Measurements from ENCODE around the gene NKD1.
"Not testable (repeated sequence)": the region's sequence is repeated elsewhere in the genome, so short reads cannot be mapped to it uniquely, and the experiment has no call there.

Gene NKD1

DNA sequence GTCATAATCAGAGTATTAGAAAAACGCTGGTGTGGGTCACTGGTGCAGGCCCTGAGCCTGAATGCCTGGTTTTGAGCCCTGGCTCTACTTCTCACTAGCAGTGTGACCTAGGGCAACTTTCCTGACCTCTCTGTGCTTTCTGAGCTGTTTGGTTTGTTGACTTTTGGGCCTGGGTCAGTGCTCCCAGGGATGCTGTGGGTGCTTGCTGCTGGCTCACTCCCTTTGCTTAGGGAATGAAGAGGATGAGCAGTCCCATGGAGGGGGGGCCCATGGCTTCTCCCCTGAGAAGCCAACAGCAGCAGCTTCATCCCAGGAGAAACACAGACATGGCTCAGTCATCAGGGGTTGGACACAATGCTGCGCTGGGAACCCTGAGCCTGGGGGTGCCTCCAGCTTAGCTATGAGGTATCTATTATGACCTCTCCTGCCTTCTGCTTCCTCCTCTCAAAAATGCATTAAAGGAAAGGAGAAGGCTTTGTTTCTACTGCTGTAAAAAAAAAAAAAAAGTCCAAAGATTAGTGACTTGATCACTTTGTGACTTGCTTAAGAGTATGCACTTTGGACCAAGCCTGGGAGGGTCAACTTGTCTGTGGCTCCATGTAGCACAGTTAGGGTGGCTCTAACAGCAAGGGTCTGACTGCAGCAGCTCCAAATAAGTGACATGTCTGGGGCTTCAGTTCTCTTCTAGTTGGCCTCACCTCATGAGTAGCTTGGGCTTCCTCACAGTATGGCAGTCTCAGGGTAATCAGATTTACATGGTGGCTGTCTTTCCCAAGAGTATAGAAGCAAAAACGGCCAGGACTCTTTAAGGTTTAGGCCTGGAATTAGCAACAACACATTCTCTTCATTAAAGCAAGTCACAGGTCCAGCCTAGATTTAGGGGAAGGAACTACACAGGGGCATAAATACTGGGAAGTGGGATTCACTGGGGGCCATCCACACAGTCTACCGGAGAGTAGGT lies 13.0 kb downstream of the NKD1 start:
- DNase-seq = no peak

- DNase-seq = no peak
These were observed 14.5 kb downstream of the NKD1 start for GRCh38 chr16:50562657-50563056.

DNA sequence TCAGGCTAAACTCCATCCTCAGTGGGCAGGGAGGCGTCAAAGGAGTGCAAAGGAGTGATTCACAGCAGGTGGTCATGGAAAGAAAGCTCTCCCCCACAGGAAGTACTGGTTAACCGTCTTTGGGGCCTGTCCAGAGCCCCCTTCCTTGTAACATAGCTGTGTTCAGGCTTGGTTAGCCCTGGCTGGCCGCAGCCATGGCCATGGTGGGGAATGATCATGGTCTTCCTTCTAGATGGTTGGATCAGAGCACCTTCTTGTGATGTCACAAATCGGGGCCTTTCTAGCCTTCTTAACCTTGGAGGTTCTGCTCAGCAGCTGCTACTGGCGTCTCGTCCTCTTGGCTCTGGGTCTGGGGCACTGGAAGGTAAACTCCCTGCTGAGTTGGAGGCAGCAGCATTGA lies 15.8 kb downstream of the NKD1 start:
- DNase-seq = no peak

GRCh38 chr16:50565428-50565827 lies 17.2 kb downstream of the NKD1 start:
- DNase-seq = no peak

- DNase-seq = no peak
These were observed 18.1 kb downstream of the NKD1 start for GRCh38 chr16:50566014-50566962.

- DNase-seq = no peak
These were observed 19.5 kb downstream of the NKD1 start for GRCh38 chr16:50567651-50568050.

GRCh38 chr16:50568187-50568815 lies 20.1 kb downstream of the NKD1 start:
- DNase-seq = no peak

DNA sequence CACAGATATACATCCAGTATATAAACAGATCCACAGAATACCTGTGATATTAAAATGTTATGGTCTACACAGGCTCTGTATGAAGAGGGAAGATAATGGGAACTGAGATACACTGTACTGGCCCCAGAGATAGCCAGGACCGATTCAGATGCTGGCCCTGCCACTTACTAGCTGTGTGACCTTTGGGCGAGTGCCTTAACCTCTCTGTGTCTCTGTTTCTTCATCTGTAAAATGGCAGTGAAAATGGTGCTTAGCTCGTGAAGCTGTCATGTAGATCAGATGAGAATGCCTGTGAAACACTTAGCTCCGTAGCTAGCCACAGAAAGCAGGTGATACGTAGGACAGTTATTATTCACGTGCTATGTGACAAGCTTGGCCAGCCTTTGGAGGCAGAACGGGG lies 22.2 kb downstream of the NKD1 start:
- DNase-seq = no peak

GRCh38 chr16:50570808-50571598 lies 22.8 kb downstream of the NKD1 start:
- DNase-seq = no peak

DNA sequence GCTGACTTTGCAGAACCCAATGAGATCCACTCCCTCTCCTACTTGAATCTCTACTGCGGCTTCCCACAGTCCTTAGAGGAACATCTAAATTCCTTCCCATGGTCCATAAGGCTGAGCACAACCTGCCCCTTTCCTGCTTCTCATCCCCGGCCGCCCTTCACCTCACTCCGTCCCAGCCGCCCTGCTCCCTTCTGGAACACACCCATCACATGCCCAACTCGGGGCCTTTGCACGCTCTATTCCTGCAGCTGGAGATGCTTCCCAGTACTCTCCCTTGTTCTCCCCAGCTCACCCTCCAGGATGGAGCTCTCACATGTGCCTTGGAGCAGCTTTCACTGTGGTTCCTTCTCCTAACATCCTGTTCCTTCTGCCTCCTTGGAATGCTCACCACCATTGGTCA lies 23.6 kb downstream of the NKD1 start:
- no peak for DNase-seq

GRCh38 chr16:50572700-50573099 lies 24.5 kb downstream of the NKD1 start:
- DNase-seq = no peak

- DNase-seq = no peak
These were observed 25.1 kb downstream of the NKD1 start for GRCh38 chr16:50573279-50573678.

- no peak for DNase-seq
These were observed 25.9 kb downstream of the NKD1 start for GRCh38 chr16:50573947-50574744.

DNA sequence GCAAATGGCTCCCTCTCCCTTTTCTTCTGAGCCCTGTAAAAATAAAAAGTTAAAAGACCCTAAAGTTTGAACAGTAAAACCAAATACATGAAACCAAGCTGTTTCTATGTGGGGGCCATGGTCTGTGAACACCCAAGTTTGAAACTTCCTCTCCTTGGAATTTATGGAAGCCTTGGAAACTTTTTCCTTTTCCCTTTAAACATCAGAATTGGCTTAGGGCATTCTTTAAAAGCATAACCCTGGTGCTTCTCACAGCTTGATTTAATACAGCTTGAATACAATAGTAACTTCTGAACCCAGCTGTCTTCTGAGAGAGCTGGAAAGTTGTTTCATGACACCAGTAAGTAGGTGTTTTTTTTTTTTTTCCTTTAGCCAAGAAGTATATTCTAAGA lies 26.5 kb downstream of the NKD1 start:
- no peak for DNase-seq

DNA sequence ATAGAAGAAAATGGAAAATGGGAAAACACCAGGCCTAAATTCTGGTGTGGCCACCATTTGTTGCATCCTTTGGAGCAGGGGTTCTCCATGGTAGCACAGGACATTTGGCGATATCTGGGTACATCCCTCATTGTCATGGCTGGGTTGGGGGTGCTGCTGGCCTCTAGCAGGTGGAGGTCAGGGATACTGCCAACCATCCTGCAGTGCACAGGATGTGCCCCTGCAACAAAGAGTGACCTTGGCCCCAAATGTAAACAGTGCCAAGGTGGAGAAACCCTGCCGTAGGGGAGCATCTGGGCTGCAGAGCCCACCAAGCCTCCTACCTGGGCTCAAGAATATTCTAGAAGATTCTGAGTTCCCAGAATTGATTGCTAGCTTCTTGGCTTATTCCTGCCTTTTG lies 27.5 kb downstream of the NKD1 start:
- DNase-seq = no peak

DNA sequence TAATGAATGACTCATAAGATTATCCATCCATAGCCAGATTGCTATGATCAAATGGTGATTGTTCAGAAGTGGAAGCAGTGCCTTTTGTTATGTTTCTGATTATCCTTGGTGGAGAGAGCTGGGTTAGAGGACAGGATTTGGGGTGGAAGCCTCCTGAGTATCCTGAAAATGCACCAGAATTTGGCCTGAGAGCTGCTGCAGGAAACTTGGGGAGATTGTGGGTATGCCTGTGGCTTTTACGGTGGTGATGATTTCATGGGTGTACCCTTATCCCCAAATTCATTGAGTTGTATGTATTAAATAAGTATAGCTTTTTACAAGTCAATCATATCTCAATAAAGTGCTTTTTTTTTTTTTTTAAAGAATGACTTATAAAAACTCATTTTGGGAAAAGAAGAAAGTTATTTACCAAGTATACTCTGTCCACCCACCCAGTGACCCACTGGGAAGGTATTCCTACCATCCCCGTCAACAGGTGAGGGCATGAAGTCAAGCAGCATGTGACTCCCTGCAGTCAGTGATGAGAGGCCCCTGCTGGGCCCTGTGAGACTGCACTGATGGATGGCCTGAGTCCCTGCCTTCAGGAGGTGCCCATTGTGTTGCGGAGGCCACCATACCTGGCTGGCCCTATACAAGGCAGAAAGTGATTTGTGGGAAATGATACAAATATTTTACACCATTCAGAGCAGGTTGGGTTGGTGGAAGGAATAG lies 28.4 kb downstream of the NKD1 start:
- no peak for DNase-seq

DNA sequence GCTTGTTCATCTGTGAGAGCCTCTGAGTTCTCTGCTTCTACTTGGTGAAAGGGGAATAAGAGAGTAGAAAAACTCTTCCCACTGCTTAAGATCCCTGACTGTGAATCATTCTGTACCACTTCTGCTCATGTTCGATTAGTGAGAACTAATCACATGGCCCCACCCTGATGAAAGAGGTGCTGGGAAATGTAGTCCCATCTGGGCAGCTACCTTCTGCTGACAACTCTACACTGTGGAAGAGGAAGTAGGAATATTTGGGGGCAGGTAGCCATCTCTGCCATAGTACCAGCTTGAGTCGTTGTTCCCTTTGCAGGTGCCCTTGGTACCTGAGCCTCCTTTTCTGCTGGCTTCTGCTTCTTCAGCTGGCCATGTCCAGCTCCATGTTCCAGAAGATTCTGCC lies 29.9 kb downstream of the NKD1 start:
- no peak for DNase-seq

DNA sequence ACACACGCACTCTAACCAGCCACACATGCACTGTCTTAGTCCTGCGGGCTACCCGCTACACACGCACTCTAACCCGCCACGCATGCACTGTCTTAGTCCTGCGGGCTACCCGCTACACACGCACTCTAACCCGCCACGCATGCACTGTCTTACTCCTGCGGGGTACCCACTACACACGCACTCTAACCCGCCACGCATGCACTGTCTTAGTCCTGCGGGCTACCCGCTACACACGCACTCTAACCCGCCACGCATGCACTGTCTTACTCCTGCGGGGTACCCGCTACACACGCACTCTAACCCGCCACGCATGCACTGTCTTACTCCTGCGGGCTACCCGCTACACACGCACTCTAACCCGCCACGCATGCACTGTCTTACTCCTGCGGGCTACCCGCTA lies 31.2 kb downstream of the NKD1 start:
- DNase-seq = not testable (repeated sequence)

GRCh38 chr16:50580180-50580798 lies 32.1 kb downstream of the NKD1 start:
- DNase-seq = no peak

DNA sequence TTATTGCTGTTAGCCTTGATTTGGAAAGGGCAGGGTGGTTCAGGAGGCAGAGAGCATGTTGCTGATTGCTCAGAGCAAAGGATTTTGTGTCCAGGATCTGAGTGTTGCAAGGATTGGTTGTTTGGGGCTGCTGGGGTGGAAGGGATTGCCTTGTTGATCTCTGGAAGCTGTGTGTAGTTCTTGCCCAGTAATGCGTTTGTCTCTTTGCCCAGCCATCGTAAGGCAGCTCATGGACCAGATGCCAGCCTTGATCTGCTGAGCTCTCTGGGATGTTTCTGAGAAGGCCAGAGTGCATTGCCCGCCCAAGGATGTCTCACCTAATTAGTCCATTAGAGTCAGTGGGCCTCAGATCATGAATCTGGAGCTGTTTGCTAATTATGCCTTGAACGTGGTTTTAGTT lies 33.6 kb downstream of the NKD1 start:
- DNase-seq = no peak
